Measurements from ENCODE around the gene LSG1.

Gene LSG1

DNA sequence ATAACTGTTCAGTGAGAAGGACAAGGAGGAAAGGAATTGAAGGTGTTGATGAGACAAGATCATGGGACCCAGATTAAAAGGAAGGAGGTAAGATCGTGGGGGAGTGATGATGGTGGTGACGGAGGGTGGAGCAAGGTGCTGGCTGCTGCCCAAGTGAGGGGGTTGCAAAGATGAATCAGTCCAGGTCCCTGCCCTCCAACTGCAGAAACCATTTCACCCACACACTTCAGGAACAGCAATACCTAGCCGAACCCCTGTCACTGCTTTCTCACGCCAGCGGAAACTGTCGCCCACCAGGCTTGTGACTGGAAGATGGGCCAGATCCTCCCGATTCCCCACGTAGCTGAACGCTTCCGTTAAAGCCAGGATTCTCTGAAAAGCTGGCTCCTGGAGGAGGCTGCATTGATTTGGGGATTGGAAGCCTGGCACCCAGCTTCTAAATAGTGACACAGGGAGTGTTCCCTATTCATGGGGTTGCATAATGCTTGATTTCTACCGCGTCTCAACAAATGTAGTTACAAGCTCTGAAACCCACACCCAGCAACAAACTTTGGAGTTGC is 3.2 kb upstream of the LSG1 start:
- Histone ChIP-seq H3K4me3 (ENCODE audit: low read length, poor library complexity, severe bottlenecking) (no peak overlapping the region), H3K36me3 (ENCODE audit: insufficient read depth, low read length) (no peaks in the 10 kb centered on the region), H3K27me3 (ENCODE audit: insufficient read depth, low read length, poor library complexity, severe bottlenecking) (no peaks in the 10 kb centered on the region), H3K9me3 (ENCODE audit: insufficient read depth, low read depth, low read length) (no peaks in the 10 kb centered on the region), H3F3A (ENCODE audit: low read depth) (no peaks in the 10 kb centered on the region), H3K9me2 (replicated peaks; ENCODE audit: low read depth, low read length) (no peaks in the 10 kb centered on the region), H3K9ac (ENCODE audit: low read depth, low read length, poor library complexity, severe bottlenecking) (no peak overlapping the region), H4K20me1 (ENCODE audit: insufficient read depth, low read length, poor library complexity, severe bottlenecking) (peaks cover 16% of the 10 kb centered on the region), H3K4me1 (ENCODE audit: insufficient read depth, low read length, poor library complexity, severe bottlenecking) (peaks cover 17% of the 10 kb centered on the region), H3K4me2 (ENCODE audit: low read depth, low read length, poor library complexity, severe bottlenecking) (no peak overlapping the region), H2AFZ (ENCODE audit: low read length) (no peak overlapping the region), H3K79me2 (ENCODE audit: insufficient read depth, low read length) (peaks cover 19% of the 10 kb centered on the region)
- no peak for TF ChIP-seq CTCF (conservative IDR thresholded peaks at IDR 0.05; ENCODE audit: low read length)
- TF ChIP-seq EZH2phosphoT487 (IDR thresholded peaks at IDR 0.05; ENCODE audit: borderline replicate concordance), result no peak

- H3K9ac ChIP-seq (ENCODE audit: low read depth, low read length, poor library complexity, severe bottlenecking), result no peak overlapping the region
- no peak overlapping the region for H3K4me2 ChIP-seq (ENCODE audit: low read depth, low read length, poor library complexity, severe bottlenecking)
- H3K36me3 ChIP-seq (ENCODE audit: insufficient read depth, low read length), result no peaks in the 10 kb centered on the region
- H3K27me3 ChIP-seq (ENCODE audit: insufficient read depth, low read length, poor library complexity, severe bottlenecking), result no peaks in the 10 kb centered on the region
- no peak overlapping the region for H2AFZ ChIP-seq (ENCODE audit: low read length)
- peaks cover 33% of the 10 kb centered on the region for H3K79me2 ChIP-seq (ENCODE audit: insufficient read depth, low read length)
- no peak overlapping the region for H3K4me3 ChIP-seq (ENCODE audit: low read length, poor library complexity, severe bottlenecking)
- H3K4me1 ChIP-seq (ENCODE audit: insufficient read depth, low read length, poor library complexity, severe bottlenecking), result peaks cover 27% of the 10 kb centered on the region
- TF ChIP-seq CTCF (conservative IDR thresholded peaks at IDR 0.05; ENCODE audit: low read length), result no peak
- no peak for TF ChIP-seq EZH2phosphoT487 (IDR thresholded peaks at IDR 0.05; ENCODE audit: borderline replicate concordance)
- H3K9me3 ChIP-seq (ENCODE audit: insufficient read depth, low read depth, low read length), result no peaks in the 10 kb centered on the region
- no peaks in the 10 kb centered on the region for H3F3A ChIP-seq (ENCODE audit: low read depth)
- H4K20me1 ChIP-seq (ENCODE audit: insufficient read depth, low read length, poor library complexity, severe bottlenecking), result peaks cover 16% of the 10 kb centered on the region
- no peaks in the 10 kb centered on the region for H3K9me2 ChIP-seq (replicated peaks; ENCODE audit: low read depth, low read length)
These were observed 1.8 kb upstream of the LSG1 start for GRCh38 chr3:194673761-194674160.

- Histone ChIP-seq H3K36me3 (ENCODE audit: insufficient read depth, low read length) (no peaks in the 10 kb centered on the region), H4K20me1 (ENCODE audit: insufficient read depth, low read length, poor library complexity, severe bottlenecking) (peaks cover 19% of the 10 kb centered on the region)
These were observed 885 bp upstream of the LSG1 start for GRCh38 chr3:194672876-194673275.

More at GRCh38 chr3:194672876-194673275, 885 bp upstream of the LSG1 start:
- H3K4me1 ChIP-seq (ENCODE audit: insufficient read depth, low read length, poor library complexity, severe bottlenecking), result peaks cover 31% of the 10 kb centered on the region
- TF ChIP-seq EZH2phosphoT487 (IDR thresholded peaks at IDR 0.05; ENCODE audit: borderline replicate concordance) (no peak), CTCF (conservative IDR thresholded peaks at IDR 0.05; ENCODE audit: low read length) (no peak)
- H3K4me2 ChIP-seq (ENCODE audit: low read depth, low read length, poor library complexity, severe bottlenecking), result peak overlapping the region; percentile 89
- H3F3A ChIP-seq (ENCODE audit: low read depth), result no peaks in the 10 kb centered on the region
- H3K9ac ChIP-seq (ENCODE audit: low read depth, low read length, poor library complexity, severe bottlenecking), result peak overlapping the region; percentile 87
- peak overlapping the region; percentile 86; the same call in 1 of the 2 replicates for H2AFZ ChIP-seq (ENCODE audit: low read length)
- H3K27me3 ChIP-seq (ENCODE audit: insufficient read depth, low read length, poor library complexity, severe bottlenecking), result no peaks in the 10 kb centered on the region
- peaks cover 42% of the 10 kb centered on the region for H3K79me2 ChIP-seq (ENCODE audit: insufficient read depth, low read length)
- H3K4me3 ChIP-seq (ENCODE audit: low read length, poor library complexity, severe bottlenecking), result peak overlapping the region; percentile 96
- H3K9me3 ChIP-seq (ENCODE audit: insufficient read depth, low read depth, low read length), result no peaks in the 10 kb centered on the region
- H3K9me2 ChIP-seq (replicated peaks; ENCODE audit: low read depth, low read length), result no peaks in the 10 kb centered on the region

Data from Loucy (cell line).